NCI-H2171 treated with DMSO at 0.1 percent for 48 hours (cell line): Measurements from ENCODE around the gene HOXA3.

Source experiments
- DNase-seq: peaks from one replicate; lab custom pipeline; 2025; lab: John Stamatoyannopoulos, UW

Gene HOXA3

DNA sequence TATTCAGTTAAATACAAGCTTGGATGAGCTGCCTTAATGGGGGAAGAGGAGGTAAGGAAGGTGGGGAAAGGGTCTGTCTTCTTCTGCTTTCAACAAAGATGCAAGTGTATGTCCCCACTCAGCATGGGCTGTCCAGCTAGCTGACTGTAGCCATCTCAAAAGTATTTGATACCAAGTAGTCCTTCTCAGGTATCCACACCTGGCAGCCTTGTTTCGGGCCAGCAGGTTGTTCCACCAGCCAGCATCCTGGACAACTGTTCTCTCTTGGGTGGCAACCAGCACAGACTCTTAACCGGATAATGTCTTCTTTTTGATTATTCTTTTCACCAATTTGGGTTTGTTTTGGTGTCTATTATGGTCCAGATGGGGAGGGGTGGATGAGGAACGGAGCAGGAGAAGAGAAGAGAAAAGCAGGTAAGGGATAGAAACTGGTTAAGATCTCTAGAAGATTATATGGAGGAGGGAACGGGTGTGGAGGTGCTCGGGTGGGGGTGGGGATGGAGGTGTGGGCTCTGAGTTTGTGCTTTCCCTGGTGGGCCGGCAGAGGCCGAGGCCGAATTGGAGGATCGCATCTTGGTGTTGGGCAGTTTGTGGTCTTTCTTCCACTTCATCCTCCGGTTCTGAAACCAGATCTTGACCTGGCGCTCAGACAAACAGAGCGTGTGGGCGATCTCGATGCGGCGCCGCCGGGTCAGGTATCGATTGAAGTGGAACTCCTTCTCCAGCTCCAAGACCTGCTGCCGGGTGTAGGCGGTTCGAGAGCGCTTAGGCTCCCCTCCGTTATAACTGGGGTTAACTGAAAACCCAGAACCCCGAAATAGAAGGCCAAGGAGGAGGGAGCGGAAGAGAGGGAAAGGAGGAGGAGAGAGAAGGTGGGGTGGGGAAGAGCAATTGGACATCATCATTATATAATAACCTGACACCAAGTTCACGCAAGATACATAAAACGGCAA is 23.3 kb downstream of the HOXA3 start:
- no peak for DNase-seq

GRCh38 chr7:27128034-27128433 is 24.3 kb downstream of the HOXA3 start:
- no peak for DNase-seq

DNA sequence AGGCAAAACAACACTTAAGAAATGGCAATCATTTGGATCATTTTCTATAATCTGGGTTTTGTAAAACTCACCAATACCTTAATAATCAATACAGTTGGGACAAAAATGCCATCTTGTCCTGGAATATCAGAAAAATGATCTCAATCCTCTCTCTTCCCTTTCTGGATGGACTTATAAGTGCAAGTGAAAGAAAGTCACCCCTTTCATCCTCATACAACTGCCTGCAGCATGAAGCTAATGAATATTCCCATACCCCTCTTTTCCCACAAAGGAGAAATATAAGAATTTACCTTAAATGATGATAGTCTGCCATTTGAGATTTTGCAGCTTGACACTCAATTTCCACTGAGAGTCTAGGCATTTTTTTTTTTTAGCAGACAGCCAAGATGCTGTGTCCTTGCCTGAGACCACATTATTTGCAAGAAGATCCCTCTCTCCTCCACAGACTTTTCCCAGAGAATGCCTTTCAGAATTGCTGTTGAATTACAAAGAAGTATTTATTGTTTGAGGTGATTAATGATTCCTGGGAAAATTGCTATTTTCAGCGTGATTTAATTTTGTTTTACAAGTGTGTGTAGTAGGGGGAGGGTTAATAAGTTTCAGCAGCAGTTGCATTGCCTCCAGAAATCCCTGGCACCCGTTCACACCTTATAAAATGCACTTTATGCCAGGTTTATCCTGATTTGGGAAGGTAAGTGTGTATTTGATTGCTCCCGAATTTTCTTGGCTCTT is 25.6 kb downstream of the HOXA3 start:
- no peak for DNase-seq

- no peak for DNase-seq
Measured at GRCh38 chr7:27125986-27126394, 26.4 kb downstream of the HOXA3 start.

- DNase-seq: no peak
Measured at GRCh38 chr7:27124902-27125689, 27.3 kb downstream of the HOXA3 start.

GRCh38 chr7:27124096-27124901 is 28.1 kb downstream of the HOXA3 start:
- DNase-seq: no peak

DNA sequence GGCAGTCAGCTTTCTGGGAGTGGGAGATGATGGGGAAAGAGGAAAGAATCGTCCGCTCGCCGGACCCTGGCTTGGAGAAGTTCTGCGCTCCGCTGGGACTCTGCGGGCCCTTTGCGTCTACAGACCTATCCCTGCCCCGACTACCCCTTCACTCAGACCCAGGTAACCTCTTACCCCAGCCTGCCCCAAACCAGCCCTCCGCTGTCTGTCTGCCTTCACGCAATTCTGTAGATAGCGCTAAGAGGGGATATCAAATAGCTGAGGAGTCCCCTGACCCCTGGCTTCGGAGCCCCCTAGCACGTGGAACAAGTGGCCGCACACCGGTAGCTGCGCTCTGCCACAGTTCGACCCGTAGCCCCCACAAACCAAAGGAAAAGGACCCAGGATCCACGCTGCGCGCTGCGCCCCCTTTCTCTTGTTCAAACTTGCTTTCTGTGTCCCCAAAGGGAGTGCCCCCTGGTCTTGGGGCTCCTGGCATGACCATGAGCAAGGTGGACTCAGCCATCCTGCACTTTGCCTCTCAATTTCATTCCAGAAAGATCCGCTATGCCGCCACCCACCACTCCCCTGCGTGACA is 28.8 kb downstream of the HOXA3 start:
- DNase-seq: no peak

DNA sequence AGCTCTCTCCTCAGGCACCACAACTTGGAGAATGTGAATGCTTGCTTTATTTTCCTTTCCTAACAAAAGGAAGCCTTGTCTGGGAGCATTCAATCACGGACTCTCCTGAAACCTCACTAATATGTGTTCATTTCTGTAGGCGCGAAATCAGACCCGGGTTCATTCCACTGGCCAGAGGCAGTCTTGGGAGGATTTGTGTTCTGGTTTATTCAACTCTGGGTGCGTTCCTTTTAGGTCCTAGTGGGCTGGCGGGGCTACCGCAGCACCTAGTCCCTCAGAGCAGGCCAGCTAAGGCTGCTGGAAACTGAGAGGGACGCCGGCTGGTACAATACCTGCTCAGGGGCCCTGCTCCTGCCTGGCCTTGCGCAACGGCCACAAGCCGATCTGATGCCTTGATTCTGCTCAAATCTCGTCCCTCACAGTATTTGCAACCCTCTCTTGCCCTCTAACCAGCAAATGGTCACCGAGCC is 29.3 kb downstream of the HOXA3 start:
- no peak for DNase-seq

- DNase-seq: no peak
Measured at GRCh38 chr7:27122077-27122910, 30.1 kb downstream of the HOXA3 start.

DNA sequence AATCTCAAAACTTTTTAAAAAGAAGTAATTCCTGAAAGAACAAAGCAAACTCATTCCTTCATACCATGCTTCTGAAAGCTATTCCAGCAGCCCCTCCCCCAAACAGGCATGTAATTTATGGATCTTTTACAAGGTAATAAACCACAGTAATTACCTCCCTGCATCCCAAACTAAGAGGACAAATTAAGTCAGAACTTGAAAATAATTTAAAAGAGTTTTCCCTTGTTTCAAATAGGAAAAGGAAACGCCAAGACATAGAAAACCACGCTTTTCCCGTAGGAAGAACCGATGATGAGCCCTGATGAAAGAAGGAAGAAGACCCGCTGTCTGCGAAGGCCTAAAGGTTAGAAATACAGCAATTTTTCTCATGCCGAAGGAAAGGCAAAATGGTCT is 30.7 kb downstream of the HOXA3 start:
- DNase-seq: no peak

GRCh38 chr7:27119412-27119911 is 32.9 kb downstream of the HOXA3 start:
- no peak for DNase-seq

DNA sequence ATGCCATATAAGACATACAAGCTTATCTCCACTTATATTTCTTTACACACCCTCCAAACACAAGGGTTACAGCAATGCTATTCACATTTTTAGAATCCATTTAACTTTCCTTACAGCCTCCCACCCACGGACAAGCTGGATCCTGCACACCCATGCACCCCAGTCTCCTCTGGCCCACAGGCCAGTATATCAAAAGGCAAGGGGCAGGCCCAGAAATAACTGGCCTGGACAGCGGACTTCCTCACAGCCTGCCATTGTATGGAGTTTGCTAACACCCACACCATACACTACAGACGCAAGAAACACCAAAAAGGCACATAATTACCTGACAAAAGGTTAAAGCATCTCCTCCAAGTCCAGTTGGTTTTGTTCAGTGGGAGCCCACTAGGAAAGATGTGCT is 33.8 kb downstream of the HOXA3 start:
- DNase-seq: no peak

DNA sequence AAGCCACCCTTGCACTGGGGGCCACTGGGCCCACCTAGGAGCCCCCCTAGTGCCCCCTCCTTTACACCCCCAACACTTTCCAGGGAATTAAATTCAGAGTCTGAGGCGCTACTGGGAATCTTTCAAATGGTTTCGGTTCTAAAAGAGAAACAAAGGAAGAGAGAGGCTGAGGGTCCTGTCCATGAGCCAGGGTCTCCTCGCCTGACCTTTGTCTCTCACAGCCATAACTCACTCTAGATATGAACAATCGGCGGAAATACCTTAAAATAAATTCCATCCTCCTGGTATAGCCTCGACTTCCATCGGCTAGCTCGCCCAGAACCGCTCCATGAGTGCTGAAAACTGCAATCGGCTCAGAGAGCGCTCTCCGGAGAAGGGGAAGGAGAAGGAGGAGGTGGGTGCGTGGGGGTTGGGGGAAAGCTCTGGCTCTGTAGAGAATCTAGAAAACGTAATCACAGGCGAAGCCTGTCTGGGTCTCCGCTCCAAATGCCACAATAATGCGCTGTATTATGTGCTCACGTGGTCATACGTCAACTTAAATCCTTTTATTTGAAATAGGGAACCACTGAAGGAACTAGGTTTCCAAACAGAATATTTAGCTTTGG is 34.4 kb downstream of the HOXA3 start:
- no peak for DNase-seq

DNA sequence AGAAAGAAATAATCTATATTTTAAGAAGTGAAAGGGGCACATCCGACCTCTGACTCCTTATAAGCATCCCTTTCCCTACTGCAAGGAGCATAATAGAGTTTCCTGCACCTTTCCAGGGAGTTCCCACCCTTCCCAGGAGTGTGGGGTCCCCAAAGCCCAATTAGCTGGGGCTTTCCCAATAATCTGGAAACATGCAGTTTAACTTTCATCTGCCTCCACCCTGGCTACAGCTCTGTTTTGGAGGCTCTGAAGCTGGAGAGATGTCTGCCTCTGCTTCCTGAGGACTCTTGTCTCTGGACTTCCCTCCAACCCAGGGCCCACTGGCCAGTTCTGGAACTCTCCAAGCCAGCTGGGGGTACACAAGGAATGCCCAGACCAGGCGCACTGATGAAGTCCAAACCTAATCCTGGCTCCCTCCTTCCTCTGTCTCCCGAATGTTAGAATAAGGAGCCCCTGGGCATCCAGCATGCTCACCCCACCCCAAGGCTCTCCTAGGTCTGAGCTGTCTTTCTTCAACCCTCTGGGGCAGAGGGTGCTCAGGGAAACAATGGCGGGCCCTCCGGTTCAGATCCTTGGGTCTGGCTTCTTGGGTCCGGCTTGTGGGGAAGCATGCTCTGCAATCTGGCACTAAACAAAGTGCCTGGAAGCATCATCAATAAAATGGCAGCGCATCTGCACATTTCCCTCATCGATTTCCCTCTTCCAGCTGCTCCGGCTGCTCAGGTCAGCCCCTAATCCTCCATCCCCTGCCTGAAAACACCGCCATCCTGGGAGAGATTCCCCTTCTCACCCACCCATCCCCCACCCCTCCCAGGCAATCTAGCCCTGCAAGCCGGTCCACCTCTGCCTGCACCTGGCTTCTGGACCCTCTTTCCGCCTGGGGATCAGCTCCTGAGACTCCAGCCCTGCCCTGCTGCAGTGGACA is 35.2 kb downstream of the HOXA3 start:
- no peak for DNase-seq

DNA sequence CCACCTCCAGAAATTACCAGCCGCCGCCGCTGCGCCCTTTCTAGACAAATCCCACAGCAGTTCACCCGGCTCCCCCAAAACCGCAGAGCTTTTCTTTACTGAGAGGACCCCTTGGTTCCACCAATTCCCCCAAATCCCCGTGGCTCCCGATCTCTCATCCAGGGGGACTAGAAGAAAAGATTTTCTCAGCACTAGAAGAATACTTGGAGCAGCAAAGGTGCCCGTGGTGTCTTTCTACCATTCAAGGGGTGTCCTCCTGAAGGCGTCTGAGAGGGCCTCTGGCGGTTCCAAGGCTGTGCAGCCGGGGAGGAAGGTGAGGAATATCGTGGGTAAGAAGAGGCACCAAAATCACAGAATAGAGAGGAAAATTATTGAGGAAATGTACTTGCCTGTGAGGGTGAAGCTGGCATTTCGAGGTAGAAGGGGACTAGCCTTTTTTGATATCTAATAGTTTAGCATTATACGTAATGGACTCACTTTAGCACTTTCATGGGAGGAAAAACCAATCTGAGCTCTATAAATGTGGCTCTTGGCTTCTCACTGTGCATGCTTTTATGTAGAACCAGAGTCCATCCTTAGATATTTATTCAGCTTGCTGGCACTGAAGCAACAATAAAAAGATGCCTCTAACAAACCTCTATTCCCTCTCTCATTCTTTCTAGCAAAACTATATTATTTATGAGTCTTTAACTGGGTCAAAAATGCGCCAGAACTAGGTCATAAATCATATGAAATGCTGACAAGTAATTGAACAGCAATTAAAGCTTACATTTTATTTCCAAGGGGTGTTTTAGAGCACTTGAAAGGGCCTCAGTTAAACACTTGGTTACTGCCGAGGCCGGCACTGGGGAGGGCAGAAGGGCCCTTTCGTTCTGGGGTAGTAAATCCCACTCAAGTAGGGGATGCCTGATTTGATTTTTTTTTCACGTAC is 36.1 kb downstream of the HOXA3 start:
- DNase-seq: no peak

GRCh38 chr7:27115221-27116026 is 37.0 kb downstream of the HOXA3 start:
- no peak for DNase-seq

- no peak for DNase-seq
Measured at GRCh38 chr7:27114881-27115220, 37.5 kb downstream of the HOXA3 start.
